ENCODE measurements around the gene KCNQ1.

KCNQ1 gene

DNA sequence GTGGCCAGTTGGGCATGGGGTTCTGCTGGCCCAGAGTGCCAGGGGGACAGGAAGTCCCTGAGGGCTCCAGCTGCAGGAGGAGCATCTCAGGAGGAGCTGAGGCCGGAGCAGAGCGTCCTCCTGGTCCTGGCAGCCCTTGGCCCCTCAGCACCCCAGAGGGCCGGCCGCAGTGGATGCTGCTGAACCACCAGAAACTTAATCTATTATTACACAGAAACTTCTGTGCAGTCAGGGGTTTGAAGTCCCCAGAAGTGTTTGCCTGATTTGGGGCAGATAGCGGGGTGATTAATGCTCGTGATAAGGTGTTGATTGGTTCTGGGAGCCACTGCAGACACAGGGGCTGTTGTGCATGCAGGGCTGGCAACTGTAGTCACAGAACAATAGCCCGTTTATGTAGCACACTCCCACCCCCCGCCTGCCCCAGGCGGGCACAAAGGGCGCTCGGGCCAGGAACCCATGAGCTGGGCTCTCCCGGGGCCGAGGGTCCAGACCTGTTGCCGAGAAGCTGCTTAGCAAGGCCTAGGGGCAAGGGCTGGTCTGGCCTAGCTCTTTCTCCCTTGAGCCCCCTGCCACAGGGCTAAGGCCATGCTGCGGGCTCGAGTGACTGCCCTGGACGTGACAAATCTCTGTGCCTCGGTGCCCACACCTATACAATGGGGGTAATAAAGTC, 284.0 kb downstream of the KCNQ1 start:
- DNase-seq, result no peak

DNA sequence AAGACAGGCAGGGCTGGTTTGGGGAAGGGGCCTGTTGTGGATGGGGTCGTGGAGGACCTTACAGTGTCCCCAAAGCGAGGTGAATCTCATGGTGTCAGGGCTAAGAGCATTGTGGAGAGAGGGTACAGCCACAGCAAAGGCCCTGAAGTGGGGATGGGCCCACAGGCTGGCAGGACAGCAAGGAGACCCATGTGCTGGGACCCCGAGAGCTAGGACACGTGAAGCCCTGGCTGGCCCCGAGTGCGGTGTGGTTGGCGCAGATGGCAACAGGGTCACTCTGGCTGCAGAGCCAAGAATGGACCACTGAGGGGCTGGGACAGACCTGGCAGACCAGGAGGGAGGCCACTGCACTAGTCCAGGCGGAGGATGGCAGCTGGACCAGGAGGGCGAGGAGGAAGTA, 285.0 kb downstream of the KCNQ1 start:
- DNase-seq, result no peak

DNA sequence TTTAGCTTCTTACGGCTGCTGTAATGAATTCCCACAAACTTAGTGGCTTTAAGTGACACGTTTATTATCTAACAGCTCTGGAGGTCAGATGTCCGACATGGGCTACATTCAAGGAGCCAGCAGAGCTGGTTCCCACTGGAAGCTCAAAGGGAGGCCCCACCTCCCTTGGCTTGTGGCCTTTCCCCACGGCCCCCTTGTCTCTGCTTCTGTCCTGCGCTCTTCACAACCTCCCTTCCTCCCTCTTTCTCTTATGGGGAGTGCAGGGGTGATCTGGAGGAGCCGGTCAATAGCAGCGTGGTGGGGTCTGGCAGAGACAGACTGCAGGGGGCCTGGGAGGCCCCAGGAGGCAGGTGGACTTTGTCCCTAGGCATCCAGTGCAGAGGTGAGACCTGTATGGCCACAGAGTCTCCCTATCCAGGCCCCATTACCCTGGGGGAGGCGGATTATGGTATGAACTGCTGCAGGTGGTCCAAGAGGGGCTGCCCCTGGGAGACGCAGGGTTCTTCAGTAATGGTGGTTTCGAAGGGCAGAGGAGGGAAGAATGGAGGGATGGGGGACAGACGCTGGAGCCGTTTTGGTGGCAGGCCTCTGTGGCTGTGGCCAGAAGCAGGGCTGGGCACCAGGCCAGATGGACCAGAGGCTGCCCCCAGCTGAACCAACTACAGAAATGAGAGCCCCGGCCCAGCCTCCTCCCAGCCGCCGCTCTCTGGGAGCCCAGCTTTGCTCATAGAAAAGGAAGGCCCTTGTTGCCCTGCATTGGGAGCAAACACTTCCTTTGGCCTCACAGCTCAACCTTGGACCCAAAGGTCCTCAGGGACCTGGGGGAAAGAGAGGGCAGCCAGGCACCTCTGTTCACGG, 285.7 kb downstream of the KCNQ1 start:
- no peak for DNase-seq

DNA sequence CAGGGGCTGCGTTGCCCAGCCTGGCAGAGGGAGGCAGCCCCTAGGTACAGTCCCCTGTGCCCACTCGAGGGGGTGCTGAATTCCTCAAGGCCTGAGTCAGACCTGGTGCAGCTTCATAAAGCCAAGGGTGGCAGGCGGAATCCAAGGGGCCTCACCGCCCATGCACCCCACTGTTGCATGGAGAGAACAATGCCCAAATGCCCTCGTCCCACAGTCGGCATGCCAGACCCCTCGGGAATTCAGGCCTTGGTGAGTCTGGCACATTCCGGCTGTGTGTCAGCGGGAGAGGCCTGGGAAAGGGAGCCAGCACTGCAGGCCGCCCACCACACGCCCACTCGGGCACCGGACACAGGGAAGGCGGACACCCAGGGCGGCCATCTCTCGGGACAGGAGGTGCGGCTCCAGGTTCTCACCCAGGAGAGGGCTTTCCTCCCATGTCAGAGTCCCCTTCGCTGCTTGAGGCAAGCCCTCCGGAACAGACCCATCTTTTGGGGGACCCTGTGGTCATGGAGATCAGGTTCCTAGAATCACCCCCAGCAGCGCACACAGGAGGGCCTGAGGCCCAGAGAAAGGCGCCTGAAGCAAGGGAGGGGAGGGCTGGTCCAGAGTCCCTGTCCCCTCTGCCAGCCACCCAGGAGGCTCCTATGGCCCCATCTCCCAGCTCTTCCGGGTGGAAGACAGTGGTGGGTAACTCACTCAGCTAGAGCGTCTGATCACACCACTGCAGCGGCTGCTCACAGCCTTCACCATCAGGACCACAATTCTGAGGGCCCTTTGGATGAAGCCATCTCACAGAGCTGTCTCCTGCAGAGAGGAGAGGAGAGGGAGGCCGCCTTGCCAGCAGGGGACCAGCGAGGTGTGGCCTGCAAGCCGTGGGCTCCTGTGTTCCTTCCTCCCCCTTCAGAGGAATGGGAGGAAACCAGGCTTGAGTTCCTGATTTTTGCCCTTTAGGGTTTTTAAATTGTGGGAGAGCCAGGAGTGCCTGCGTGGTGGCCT, 286.6 kb downstream of the KCNQ1 start:
- no peak for DNase-seq

DNA sequence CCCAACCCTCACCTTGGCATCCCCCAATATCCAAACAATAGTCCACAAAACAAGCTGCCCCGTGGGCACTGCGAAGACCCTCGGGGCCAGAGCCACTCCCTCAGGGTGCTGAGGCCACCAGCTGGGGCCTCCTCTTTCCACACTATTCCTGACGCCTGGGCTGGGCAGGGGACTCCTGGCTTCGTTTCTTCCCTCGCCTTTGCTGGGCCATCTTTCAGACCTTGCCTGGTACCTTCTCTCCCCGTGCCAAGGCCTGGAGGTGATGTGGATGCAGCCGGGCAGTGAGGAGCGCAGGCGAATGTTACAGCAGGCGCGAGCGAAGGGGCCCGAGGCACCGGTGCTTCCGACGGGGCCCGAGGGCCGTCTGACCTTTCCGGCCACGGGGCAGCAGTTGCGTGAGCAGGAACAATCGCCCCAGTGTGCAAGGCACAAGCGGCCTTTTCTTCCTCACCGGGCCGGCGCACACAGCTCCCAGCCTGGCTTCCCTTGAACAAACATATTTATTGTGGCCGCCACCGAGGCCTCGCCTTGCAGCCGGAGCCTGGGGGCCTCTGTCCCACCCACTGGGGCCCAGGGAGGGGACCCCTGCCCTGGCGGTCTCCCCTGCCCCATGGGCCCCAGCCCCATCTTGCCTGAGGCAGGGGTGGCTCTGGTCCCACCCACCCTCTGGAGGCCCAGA, 287.6 kb downstream of the KCNQ1 start:
- no peak for DNase-seq

DNA sequence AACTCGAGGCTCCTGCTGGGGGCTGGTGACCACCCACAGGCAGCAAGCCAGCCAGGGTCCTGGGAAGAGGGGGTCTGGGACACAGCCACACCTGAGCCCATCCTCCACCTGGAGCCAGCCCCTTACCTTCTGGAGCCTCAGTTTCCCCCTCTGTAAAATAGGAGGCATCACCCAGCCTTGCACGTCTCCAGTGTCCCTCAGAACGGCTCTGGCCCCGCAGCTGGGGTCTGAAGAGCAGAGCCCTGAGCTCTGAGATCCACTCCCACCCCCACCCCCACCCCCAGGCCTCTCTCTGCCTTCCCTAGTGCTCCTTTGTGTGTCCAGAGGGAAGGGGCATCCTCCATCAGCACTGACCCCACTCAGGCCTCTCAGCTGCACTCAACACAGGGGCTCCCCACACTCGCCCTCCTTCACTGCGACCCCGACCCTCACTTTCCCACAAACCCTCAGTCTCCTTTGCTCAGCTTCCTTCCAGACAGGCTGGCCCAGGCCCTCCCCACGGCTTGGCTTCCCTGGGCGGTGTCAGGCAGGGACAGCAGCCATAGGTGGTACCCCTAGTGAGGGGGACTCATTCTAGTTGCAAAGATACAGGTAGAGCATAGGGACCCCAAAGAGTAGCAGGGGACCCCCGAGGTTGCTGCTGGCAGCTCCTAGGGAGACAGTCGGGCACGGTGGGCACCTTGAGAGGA, 288.3 kb downstream of the KCNQ1 start:
- no peak for DNase-seq

DNA sequence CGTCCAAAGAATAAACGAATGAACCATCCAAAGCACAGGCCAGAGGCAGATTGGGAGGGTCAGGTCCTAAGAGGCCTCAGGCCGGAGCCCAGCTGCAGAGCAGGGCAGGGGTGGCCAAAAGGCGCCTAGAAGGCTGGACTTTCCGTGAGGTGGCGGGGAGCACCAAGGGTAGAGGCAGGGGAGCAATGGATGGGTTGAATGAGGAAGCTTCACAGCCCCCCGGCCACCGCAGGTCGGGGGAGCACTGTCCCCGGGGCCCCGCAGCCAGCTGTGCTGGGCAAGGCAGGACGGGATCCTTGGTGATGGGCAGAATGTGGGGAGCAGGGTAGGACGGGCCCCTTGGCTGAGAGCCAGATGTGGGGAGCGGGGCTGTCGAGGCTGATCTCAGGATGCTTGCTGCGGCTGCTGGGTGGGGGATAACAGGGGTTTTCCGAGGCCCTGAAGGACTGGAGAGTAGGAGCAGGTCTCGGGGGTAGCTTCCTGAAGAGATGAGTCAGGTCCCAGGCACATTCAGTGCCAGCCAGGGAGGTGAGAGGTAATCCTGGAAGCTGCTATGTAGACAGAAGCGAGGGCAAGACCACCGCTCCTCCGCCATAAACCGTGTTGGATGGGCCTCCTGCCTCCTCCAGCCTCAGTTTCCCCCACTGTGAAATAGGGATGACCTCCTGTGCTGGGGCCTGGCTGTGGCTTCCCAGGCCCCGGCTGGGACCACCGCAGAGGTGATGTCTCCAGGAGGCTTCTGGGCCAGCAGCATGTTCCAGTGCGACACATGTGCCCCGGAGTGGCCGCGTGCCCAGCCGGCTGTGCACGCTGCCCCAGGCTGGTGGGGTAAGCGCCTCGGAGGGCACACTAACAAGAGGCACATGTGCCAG, 289.6 kb downstream of the KCNQ1 start:
- no peak for DNase-seq

DNA sequence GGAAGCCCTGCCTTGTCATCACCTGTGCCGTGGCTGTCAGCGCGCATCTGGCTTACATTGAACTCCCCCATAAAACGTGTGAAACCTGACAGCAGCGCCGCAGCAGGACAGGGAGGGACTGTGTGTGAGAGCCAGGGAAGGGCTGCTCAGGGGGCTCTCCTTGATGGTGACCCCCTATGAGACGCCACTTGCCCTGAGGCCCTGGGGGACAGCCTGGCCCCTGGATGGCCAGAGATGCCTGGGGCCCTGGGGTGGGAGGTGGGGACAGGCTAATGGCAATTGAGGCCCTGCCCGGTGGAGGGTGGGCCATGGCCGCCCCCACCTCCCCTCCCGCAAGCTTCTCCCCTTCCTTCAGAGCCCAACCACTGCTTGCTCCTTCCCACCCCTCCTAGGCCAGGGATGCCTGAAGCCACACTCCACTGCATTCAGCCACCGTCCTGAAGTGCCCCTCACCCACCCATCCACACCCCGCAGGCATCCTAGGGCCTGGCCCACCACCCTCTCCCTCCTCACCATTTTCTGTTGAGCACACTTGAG, 290.3 kb downstream of the KCNQ1 start:
- DNase-seq, result no peak

DNA sequence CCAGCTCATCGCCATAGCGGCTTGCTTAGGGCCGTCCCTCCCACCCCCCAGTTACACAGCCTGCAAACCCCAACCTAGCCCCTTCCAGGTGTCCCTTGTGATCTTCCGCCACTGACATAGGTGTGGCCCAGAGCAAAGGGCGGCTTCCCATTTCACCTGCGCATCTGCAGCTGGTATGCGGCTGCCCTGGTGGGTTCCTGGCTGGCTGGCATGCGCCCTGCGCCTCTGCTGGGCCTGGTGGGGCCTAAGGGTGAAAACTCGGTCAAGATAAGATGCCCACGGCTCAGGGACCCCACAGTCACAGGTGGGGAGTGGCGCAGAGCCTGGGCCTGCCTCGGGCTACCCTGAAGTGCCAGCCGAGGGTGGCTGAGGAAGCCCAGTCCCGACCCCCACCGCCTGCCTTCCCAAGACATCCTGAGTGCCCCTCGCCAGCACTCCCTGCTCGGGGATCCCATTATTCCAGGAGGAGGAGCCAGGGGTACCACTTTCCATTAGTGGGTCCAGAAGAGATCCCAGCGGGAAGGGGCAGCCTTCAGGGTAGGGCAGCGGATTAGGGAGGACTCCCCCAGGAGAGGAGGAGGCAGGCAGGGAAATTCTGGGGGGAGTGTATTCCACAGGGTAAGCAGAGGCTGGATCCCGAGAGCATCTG, 291.9 kb downstream of the KCNQ1 start:
- DNase-seq, result no peak

DNA sequence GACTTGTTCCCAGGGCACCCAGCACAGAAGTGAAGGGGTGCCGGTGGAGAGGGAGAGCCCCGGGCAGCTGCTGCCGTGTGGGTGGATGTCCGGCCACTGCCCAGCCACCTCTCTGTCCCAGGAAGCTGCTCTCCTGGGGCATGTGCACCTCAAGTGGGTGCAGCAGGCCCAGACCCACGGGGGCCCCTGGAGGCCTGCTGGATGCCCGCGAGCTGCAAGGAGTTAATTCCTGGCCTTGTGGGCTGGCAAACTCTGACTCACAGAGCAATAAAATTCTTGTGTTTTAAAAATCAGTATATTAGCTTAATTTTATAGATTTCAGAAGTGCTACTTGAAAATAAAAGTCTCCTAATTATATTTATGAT, 292.4 kb downstream of the KCNQ1 start:
- DNase-seq, result no peak

DNA sequence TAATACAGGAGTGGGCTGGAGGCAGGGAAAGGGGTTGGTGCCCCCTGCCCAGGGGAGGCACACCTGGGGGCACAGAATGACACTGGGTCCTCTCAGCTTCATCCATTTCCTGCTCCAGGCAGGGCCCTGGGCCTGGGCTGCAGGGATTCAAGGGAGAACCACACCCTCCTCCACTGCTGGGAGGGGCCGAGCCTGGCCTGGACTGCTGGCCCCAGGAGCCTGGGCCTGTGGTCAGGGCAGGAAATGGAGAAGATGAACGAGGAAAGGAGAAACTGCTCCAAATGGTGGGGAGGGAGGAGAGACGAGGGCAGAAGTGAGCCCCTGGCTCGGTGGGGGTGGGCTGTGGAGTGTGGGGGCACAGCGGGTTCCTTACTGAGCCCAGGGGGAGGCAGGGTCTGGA, 293.1 kb downstream of the KCNQ1 start:
- DNase-seq, result no peak

DNA sequence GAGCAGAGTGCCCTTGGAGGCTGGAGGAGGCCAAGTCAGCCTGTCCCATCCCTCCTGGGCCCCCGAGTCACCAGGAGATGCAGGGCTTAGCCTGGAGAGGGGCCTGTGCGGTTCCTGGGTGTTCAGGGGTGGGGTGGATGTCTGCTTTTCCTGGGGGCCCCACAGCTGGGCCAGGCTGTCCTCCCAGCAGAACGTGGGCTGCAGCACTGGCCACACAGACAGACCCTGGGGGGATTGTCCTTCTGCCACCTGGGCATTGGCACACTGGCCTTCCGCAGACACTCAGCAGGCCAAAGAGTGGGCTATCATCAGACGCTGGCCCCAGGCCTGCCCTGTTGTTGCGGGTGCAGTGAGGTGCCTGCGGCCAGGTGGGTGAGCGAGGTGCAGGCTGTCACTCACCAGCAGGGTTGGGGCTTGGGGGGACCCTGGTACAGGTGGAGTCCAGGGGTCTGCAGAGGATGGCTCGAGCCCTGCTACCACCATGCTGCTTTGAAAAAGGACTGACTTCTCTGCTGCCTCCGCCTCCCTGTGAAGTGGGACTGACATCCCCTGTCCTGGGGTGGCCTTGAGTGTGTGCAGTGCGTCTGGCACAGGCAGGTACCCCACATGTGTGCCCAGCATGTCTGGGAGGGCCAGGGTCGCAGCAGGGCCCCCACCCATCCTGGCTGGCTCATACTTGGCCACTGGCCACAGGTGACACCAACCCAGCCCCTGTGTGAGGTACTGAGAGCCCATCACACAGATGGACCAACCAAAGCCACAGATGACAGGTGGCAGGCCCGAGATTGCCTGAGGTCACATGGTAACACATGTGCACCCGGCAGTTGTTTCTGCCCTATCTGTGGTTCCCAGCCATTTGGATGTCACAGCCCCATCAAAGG, 294.0 kb downstream of the KCNQ1 start:
- DNase-seq, result no peak

DNA sequence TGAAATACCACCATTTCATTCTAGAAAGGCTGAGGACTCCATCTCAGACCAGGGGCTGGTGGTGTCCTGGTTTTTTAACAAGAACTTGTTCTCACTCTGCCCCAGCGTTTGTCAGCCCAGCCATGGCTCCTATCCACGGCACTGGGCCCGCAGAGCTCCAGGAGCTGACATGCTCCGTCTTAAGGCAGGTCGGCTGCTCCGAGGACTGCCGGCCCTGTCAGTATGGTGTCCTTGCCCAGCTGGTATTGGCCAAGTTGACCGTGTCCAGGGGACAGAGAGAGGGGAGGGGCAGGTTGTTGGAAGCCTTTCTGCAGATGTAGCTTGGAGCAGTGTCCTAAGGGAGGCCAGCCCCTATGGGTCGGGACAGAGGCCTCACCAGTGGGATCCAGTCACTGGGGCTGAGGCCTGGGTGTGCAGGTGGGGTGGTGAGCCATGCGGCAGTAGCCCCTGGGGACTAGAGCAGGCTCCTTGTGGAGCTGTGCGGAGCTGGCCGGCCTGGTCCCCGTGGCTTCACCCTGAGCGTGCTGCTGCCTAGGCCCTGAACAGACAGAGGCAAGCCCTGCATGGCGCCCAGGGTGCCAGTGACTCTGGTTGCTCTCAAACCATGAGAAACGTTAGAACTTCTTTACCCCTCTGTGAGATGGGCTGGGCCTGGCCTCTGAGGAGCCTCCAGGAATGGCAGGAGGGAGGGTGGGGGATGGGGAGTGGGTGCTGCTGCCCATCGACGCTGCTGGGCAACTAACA, 294.9 kb downstream of the KCNQ1 start:
- no peak for DNase-seq

DNA sequence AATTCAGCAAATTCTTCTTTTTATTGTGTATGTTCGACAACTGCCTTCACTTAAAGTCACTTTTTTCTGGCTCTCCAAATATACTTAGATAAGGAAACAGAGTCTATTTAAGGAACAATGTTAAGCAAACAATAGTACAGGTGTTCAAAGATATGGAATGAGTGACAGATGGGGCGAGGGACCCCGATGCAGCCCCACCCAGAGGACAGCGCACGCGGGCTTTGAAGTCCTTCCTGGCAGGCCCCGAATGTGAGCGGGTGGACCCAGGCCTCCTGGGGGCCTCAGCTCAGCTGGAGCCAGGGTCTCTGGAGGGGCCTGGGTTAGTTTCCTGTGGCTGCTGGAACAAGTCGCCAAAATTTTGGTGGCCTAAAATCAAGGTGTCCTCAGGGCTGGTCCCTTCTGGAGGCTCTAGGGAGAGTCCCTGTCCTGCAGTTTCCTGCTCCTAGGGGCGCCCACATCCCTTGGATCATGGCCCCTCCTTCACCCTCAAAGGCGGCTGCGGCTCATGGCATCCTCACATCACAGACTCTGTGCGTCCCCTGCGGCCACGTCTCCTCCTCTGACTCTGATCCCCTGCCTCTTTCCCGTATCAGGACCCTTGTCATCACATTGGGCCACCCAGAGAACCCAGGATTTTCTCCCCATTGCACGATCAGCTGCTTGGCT, 295.6 kb downstream of the KCNQ1 start:
- DNase-seq, result no peak

DNA sequence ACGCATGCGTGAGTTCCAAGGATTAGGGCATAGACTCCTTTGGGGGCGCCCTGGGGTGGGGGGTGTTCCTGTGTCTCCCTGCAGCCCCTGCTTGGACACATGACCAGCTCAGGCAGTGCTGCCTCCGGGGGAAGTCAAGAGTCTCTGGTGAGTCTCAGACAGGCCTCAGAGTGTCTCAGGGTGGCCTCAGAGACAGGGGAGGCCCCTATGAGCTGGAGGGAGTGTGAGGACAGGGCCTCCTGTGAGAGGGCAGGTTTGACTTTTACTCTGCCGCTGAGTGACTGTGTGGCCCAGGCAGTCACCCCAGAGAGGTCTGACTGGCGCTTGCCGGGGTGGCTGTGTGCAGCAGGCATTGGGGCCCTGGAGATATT, 296.2 kb downstream of the KCNQ1 start:
- no peak for DNase-seq

DNA sequence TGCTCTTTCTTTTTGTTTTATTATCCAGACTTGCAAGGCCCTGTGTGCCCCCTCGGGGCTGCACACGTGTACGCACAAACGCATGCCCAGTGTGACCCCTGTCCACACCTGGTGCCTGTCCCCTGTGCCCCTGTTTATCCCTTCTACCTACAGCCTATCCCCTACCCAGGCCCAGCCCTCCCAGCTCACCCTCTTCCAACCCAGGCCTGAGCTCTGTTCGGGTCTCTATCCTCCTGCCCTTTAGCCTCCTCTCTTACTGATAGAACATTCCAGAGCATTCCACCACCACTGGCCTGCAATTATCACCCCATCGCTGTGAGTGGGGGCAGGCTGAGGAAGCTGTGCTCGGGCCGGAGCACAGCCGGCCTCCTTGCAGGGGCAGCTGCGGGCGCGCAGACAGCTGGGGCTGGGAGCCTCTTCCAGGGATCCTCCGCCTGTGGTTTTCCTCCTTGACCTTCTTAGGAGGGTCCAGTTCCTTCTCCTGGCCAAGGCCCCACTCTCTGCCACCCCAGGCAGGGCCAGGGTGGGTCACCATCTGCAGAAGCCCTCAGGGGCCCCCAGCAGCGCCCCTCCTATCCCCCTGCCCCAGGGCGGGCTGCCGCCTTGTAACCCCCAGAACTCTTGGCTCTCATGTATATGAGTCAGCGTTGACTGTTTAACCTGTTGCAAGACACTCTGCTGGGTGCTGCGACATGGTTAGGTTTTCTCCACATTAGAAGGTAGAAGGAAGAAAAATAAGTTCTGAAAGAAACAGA, 296.7 kb downstream of the KCNQ1 start:
- no peak for DNase-seq

DNA sequence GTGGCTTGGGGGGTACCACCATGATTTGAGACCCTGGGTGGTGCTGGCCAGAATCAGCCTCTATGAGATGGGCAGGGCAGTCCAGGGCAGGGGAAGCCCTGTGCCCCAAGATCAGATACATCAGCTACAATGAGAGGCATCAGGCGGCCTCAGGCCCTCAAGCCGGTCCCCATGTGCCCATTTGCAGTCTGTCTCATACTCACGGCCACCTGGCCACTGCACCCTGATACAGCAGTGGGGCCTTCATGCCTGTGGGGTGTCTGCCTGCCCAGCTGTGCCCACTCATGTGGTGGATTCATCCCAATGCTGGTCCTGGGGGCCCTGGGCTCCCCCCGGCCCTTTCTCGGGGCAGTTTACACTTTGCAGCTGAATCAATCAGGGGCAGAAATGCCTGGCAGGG, 297.4 kb downstream of the KCNQ1 start:
- DNase-seq, result no peak
